ENCODE data around the gene KCP.

- TF ChIP-seq, protein P1, sequence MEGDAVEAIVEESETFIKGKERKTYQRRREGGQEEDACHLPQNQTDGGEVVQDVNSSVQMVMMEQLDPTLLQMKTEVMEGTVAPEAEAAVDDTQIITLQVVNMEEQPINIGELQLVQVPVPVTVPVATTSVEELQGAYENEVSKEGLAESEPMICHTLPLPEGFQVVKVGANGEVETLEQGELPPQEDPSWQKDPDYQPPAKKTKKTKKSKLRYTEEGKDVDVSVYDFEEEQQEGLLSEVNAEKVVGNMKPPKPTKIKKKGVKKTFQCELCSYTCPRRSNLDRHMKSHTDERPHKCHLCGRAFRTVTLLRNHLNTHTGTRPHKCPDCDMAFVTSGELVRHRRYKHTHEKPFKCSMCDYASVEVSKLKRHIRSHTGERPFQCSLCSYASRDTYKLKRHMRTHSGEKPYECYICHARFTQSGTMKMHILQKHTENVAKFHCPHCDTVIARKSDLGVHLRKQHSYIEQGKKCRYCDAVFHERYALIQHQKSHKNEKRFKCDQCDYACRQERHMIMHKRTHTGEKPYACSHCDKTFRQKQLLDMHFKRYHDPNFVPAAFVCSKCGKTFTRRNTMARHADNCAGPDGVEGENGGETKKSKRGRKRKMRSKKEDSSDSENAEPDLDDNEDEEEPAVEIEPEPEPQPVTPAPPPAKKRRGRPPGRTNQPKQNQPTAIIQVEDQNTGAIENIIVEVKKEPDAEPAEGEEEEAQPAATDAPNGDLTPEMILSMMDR (IDR thresholded peaks at IDR 0.05) = peak; percentile 49
- TF ChIP-seq ZFX (IDR thresholded peaks at IDR 0.05; ENCODE audit: borderline replicate concordance) = no peak
These were observed 36.7 kb upstream of the KCP start for GRCh38 chr7:128946936-128947830.

All from 22Rv1 (cell line).